Measurements from ENCODE around the gene KIAA0513.
A peak's percentile ranks its signal among the peaks of the same experiment; 100 is the strongest.

Gene KIAA0513

DNA sequence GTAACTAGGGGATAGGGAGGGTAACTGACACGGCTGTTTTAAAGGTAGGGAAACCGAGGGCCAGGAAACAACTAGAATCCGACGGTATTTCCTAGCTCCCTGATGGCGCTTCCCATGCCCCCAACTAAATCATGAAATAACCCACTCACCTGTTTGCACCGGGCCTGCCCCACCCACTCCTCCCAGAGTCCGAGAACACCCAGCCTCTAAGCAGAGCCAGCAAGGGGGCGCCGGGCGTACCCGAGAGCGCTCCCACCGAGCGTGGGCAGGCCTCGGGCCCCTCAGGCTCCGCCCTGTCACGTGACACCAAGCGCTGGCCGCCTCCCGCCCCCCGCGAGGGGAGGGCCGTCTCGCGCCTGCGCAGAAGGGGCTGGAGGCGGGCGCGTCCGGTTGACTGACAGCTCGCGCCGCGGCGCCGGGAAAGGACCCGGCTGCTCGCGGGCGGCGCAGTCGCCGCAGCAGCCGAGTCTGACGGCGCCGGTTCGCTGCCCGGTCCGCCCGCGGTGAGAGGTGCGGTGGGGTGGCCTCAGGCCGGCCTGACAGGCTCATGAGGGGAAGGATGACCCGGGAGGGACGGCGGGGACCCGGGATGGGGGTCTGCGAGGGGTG, at the start of gene KIAA0513:
Gene KIAA0513, plus strand, starts transcription at position 447 of the 609 bp plus-strand sequence. CDS start 39,277 bp downstream, outside the sequence.
- DNase-seq (ENCODE audit: low read depth in 2 of 2), result peak; percentile 94 to 97

GRCh38 chr16:84979516-84979915, 48.1 kb upstream of the KIAA0513 start:
- no peak for DNase-seq (ENCODE audit: low read depth in 2 of 2)

- no peak for DNase-seq (ENCODE audit: low read depth in 2 of 2)
These were observed 45.2 kb upstream of the KIAA0513 start for GRCh38 chr16:84982434-84982833.

DNA sequence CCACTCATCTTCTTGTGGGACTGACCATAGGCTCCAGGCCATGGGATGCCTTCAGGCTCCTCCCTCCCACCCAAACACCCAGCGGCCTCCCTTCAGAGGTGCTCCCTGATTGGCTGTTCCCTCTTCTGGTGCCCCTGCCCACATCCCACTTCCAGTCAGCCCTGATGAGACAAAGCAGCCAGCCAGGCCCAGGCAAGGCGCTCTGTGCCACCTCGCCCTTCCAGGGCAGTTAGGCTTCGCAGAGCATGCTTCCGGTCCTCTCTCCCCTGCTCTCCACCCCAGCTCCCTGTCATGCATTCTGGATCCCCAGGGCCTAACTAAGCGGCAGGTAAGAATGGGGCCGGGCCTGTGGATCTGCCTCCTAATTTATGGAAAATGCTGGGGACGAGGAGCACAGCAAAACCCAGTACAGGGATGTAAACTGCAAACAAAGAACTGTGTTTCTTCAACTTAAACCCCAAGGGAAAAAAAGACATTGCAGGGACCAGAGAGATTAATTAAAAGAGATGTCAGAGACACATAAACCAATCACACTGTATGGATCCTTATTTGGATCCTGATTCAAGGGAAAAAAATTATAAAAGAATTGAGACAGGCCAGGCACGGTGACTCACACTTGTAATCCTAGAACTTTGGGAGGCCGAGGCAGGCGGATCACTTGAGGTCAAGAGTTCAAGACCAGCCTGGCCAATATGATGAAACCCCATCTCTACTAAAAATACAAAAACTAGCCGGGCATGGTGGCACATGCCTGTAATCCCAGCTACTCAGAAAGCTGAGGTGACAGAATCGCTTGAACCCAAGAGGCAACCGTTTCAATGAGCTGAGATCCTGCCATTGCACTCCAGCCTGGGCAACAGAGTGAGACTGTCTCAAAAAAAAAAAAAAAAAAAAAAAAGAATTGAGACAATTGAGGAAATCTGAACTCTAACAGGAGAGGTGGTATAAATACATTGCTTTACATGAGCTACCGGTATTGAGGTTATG, 42.2 kb upstream of the KIAA0513 start:
- DNase-seq (ENCODE audit: low read depth in 2 of 2), result no peak

DNA sequence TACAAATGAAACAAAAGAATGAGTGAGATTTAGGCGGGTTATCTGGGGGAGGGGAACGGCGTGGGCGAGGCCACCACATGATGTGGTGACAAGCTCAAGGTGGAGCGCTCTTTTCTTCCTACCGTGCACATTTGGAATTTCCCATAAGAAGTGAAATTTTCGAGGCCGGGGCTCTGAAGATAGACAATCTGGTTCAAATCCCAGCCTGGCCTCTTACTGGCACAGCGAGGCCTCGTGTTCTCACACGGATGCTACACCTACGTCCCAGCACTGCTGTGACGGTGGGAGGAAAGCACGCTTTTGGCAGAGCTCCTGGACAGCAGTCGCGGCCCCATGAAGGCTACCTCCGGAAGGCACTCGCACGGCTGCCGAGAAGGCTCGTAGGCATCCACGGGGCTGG, 41.5 kb upstream of the KIAA0513 start:
- DNase-seq (ENCODE audit: low read depth in 2 of 2), result peak in 1 of 2 donors; percentile 6

GRCh38 chr16:84986879-84987278, 40.7 kb upstream of the KIAA0513 start:
- DNase-seq (ENCODE audit: low read depth in 2 of 2), result no peak

GRCh38 chr16:84988328-84989080, 39.1 kb upstream of the KIAA0513 start:
- no peak for DNase-seq (ENCODE audit: low read depth in 2 of 2)

DNA sequence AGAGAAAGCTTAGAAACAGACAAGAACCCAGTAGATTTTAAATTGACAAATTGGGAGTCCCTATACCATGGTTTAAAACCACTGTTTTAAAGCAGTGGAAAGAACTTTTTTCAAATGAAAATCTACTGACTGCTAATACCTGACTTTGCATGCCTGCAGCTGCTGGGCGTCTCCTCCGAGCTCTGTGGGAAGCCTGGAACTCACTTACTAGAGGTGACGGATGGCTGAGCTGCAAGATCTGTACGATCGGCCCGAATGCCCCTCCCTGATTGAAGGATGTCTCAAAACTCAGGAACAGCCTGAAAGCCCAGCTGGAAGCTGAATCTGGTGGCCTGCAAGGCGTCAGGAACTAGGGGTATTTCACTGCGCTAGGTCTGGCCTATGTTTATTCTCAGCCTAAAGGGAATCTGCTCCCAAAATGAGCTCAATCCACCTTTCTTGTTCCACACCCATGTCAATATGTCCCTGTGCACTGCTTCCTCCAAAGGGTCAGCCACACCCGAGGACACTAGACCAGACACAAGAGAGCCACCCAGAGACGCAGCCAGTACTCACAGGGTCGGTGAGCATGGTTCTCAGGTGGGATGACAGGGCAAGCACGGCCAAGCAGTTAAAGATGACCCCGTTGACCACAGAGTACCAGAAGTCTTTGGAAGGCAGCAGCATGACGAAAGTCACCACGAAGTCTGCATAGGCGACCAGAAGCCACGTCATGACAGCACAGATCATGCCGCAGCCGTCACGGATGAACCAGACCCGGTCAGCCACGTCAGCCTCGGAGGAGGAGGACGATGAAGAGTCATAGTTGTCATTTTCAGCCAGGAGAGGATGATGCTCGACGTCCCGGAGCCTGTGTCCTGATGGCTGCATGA, 37.6 kb upstream of the KIAA0513 start:
- no peak for DNase-seq (ENCODE audit: low read depth in 2 of 2)

DNA sequence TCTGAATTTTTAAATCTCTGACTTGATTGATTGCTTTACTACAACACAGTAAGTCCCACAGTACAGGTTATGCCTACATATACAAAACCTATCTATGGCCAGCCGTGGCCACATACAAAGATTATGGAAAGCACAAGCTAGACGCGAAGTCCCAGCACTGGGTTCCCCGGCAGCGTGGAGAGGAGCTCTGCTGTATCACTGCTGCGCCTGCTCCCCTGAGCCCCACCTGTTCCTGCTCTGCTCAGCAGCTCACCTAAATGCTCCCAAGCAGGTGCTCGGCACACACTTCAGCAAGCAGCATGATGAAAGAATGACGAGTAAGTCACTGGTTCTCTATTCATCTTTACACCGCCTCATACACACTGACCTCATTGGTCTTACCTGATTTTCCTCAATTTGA, 36.8 kb upstream of the KIAA0513 start:
- DNase-seq (ENCODE audit: low read depth in 2 of 2), result no peak

DNA sequence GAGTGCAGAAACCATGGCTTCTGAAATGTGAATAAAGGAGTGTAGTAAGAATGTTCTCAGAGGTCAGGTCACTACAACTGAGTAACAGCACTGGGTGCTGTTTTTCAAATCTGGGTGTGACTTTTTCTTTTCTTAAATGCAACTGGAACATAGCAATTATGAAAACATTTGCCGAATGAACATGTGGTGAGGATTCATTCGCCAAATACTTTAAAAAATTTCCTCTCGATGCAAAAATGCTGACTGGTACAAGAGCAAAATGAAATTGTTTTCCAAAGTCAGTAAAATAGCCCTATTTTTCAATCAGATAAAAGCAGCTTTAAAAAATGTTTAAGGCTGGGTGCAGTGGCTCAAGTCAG, 34.9 kb upstream of the KIAA0513 start:
- DNase-seq (ENCODE audit: low read depth in 2 of 2), result no peak

GRCh38 chr16:84993926-84994325, 33.7 kb upstream of the KIAA0513 start:
- no peak for DNase-seq (ENCODE audit: low read depth in 2 of 2)

GRCh38 chr16:84995663-84996062, 31.9 kb upstream of the KIAA0513 start:
- no peak for DNase-seq (ENCODE audit: low read depth in 2 of 2)

GRCh38 chr16:84996365-84996764, 31.2 kb upstream of the KIAA0513 start:
- DNase-seq (ENCODE audit: low read depth in 2 of 2), result no peak

DNA sequence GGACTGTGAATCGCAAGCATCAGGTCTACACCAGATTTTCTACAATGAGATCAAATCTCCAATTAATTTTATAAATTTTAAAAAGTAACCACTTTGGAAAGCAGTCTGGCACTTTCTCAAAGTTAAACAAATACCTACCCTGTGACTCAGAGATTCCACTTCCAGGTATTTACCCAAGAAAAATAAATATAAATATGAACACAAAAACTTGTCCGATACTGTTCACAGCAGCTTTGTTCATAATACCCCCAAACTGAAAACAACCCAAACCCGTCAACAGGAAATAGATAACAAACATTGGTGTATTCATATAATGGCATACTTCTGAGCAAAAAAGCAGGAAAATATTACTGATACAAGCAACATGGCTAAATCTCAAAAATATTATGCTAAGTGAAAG, 28.4 kb upstream of the KIAA0513 start:
- DNase-seq (ENCODE audit: low read depth in 2 of 2), result no peak

DNA sequence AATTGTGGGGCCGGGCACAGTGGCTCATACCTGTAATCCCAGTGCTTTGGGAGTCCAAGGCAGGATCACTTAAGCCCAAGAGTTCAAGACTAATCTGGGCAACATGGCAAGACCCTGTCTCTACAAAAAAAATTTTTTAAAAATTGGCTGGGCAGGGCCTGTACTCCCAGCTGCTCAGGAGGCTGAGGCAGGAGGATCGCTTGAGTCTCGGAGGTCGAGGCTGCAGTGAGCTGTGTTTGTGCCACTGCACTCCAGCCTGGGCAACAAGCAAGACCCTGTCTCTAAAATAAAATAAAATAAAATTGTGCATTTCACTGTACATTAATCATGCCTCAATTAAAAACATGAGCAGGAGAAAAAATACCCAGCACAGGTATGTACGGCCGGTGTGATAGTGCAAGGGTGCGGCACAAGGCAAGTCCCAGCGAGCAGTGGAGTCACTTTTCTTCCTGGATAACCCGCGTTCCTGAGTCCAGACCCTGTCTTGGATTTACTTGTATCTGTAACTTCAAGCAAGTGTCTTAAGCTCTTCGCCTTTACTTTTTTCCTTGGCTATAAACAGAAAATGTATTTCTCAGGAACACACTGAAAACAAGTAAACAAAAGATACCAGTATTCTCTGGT, 27.6 kb upstream of the KIAA0513 start:
- no peak for DNase-seq (ENCODE audit: low read depth in 2 of 2)

DNA sequence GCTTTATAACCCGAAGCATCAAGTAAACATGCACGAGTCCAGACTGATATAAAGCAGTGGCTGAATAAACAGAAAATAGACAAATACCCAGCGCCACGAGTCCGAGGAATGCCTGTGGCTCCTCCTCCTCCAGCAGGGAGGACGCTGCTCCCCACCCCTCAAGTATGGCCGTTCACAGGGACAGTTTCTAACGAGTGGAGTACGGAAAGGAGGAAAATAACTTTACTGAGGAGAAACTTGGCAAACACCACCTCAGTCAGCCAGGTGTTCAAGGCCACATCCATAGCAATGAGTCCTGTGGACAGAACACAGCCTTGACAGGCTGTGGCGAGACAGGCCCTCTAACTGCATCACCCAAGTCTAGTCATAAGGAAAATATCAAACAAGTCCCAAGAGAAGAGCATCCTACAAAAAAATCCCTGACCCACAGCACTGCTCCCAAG, 25.5 kb upstream of the KIAA0513 start:
- DNase-seq (ENCODE audit: low read depth in 2 of 2), result no peak

DNA sequence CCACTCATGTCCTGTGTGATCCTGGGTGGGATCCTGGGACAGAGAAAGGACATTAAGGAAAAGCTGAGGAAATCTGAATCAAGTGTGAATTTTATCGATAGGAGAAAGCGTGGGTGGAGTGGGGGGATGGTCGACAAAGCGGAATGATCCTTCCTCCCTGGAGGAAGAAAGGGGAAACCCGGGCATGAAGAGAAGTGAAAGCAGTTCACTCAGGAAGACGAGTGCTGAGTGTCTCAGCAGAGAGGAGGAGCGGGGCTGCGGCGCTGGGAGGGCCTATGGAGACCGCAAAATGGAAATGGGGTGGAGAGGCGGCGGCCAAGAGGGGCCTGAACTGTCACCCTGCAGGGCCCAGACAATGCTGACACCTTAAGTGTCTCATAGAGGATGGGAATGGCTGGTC, 25.0 kb upstream of the KIAA0513 start:
- no peak for DNase-seq (ENCODE audit: low read depth in 2 of 2)

DNA sequence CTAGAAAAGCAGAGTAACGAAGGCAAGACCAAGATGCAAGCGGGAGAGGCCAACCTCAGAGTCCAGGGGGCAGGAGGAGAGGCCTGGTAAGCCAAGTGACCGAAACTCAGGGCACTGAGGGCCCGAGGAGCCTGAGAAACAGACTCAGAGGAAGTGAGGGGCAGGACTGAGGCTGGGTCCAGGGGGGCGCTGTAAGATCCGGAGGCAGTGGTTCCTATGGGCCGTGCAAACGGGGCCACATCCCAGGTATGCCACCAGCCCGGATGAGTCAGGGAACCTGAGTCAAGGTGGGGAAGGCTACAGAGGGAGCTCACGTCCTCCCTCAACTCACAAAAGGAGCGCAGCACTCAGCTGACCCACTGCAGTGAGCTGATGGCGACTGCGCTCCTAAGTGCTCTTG, 24.5 kb upstream of the KIAA0513 start:
- DNase-seq (ENCODE audit: low read depth in 2 of 2), result no peak

DNA sequence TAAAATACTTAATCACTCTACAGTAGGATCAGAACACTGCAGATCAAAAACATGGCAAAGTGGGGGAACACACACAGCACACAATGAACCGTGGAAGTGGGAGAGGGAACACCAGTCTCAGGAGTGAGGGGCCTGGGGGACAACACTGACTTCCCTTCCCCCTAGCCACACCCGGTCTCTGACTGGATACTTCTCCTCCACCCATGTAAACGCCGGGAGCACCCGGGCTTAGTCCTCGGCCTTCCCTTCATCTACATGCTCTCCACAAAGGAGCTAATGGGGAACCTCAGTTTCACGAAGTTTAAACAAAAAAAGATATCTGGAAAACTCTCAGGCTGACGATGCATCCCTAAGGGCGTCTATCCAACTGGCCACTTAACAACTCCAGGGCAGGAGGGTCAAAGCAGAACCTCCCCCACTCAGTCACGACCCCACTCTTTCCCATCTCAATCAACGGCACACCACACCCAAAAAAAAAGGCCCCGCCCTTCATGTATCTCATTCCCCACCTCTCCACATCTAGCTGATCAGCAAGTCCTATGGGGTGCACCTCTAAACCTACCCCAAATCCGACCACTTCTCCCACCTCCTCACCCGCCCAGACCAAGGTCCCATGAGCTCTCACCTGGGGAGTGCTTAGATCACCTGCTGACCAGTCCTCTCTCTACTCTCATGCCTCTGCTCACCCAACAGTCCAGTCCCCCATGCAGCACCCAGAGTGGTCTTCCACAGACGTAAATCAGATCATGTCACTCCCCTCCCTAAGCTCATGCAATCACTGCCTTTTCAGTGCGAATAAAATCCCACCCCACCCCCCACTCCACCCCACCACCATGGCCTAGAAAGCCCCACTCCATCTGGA, 23.6 kb upstream of the KIAA0513 start:
- DNase-seq (ENCODE audit: low read depth in 2 of 2), result no peak

All from stimulated activated CD8-positive, alpha-beta memory T cell treated with anti-CD3 and anti-CD28 coated beads, Interleukin-2, amount 100 ng/mL, for 48 hours (primary cell).